Activated CD4-positive, alpha-beta T cell treated with anti-CD3 and anti-CD28 coated beads, Interleukin-2, amount 10 ng/mL, durations not matched to agents 7 days and 5 days (primary cell): ENCODE results near the gene VWF. TPM values are rescaled to one million over a fixed set of nuclear protein-coding genes. Genes with fewer than 3 reads are reported as not detected.

Source experiments
- CTCF ChIA-PET: fragments of 350-600 bp; sonication (Branson Sonifier 250); formaldehyde crosslinking; loops from one replicate; lab custom pipeline; 2021; ENCODE audit warnings: antibody characterized with exemption; lab: Charles Lee
- POLR2A ChIA-PET: fragments of 350-600 bp; sonication (Branson Sonifier 250); formaldehyde crosslinking; loops from one replicate; lab custom pipeline; 2021; ENCODE audit warnings: antibody characterized with exemption; lab: Charles Lee
- DNase-seq: peaks from one replicate; pipeline ENCODE4 v3.0.0-alpha.2; 2020
- H3K27ac Mint-ChIP-seq: one replicate; pipeline ENCODE4 v1.8.0; 2021; ENCODE audit warnings: mild to moderate bottlenecking, moderate library complexity, mixed read lengths
- H3K27me3 Mint-ChIP-seq: one replicate; pipeline ENCODE4 v1.8.0; 2021; ENCODE audit warnings: mixed read lengths
- H3K36me3 Mint-ChIP-seq: one replicate; pipeline ENCODE4 v1.8.0; 2021; ENCODE audit warnings: low read depth, mixed read lengths
- H3K4me1 Mint-ChIP-seq: one replicate; pipeline ENCODE4 v1.8.0; 2021; ENCODE audit warnings: mixed read lengths
- H3K4me3 Mint-ChIP-seq: one replicate; pipeline ENCODE4 v1.8.0; 2021; ENCODE audit warnings: mild to moderate bottlenecking, moderate library complexity, mixed read lengths
- H3K9me3 Mint-ChIP-seq: one replicate; pipeline ENCODE4 v1.8.0; 2021; ENCODE audit warnings: mixed read lengths
- total RNA-seq, 2 experiments: library from RNA; stranded (reverse); gene quantifications; one replicate each; pipeline ENCODE4 v1.2.3, GENCODE V29; 2021

The VWF gene
- total RNA-seq, 2 experiments from 2014 or later = not detected

DNA sequence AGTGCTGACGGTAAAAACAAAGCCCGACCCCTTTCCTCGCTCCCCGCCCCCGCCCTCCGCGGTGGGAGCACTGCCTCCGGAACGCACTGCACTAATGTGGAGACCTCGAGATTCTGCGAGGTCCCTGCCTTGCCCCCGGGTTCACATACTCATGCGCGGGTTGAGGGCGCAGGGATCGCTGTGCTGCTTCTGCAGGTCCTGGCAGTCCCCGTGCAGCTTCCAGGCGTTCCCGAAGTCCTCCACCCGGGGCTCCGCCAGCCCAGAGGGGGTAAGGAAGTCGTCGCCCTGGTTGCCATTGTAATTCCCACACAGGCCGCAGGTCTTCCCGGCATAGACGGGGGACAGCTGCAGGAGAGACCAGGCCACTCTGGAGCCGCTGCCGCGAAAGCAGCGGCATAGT lies 66.8 kb downstream of the VWF start:
- Mint-ChIP-seq H3K27me3 (peaks cover 22% of the 10 kb centered on the region), H3K4me3 (no peak overlapping the region), H3K27ac (no peak overlapping the region), H3K9me3 (no peaks in the 10 kb centered on the region), H3K36me3 (no peaks in the 10 kb centered on the region), H3K4me1 (no peaks in the 10 kb centered on the region)
- DNase-seq = no peak
- ChIA-PET CTCF (interaction anchor here (0.6 to 1.5 kb wide), 4 partner anchors 138 to 227 kb away, joined by 3 to 4 read pairs (median 3); no protein-coding TSS in a partner anchor), POLR2A (no interaction called here)

DNA sequence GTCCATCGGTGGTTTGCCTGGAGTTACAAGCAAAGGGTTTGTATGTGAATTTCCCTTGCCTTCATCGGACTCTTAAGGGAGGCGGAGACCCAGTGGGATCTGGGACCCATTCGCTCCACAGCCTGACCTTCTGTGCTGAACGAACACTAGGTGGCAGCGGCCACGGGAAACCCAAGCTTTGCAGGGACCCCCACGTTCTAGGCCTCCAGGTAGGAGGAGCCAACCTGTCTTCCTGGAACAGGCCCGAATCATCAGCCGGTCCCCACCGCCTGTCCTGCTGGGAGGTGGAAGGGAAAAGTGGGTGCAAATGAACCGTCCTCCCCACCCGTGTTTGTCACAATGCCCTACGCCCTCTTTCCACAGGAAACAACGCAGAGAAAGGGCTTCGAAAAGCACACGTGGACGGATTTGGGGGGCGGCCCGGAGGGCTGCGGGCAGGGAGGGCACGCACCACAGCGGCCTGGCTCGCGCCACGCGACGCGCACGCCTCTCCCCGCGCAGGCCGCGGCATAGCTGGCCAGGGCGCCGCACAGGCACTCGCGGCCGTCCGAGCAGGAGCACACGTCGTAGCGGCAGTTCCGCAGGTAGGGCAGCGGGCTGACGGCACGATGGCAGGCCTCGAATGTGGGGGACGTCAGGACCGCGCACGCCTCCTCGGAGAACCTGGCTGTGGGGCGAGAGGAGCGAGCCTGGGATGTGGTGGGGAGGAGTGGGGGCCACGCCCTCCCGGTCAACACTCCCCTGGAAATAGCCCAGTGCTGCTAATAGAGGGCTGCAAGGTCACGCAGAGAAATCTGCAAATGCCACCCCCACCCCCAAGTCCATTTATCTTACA lies 67.8 kb downstream of the VWF start:
- ChIA-PET POLR2A (no interaction called here), CTCF (interaction anchor here (0.6 to 1.5 kb wide), 4 partner anchors 9 to 274 kb away, joined by 3 to 4 read pairs (median 3); no protein-coding TSS in a partner anchor)
- Mint-ChIP-seq H3K9me3 (no peaks in the 10 kb centered on the region), H3K4me3 (no peak overlapping the region), H3K27me3 (peaks cover 22% of the 10 kb centered on the region), H3K4me1 (no peaks in the 10 kb centered on the region), H3K36me3 (no peaks in the 10 kb centered on the region), H3K27ac (no peak overlapping the region)
- no peak for DNase-seq

- Mint-ChIP-seq H3K4me1 (no peaks in the 10 kb centered on the region), H3K36me3 (no peaks in the 10 kb centered on the region), H3K4me3 (no peak overlapping the region), H3K27me3 (peaks cover 19% of the 10 kb centered on the region), H3K9me3 (no peaks in the 10 kb centered on the region), H3K27ac (no peak overlapping the region)
- DNase-seq = no peak
- ChIA-PET CTCF (interaction anchor here (2.2 kb wide), 1 partner anchor 65 kb away, joined by 8 read pairs; no protein-coding TSS in a partner anchor), POLR2A (no interaction called here)
These were observed 70.9 kb downstream of the VWF start for GRCh38 chr12:6053541-6053940.

GRCh38 chr12:6052940-6053329 lies 71.5 kb downstream of the VWF start:
- no peaks in the 10 kb centered on the region for H3K9me3 Mint-ChIP-seq
- no peak overlapping the region for H3K27ac Mint-ChIP-seq
- POLR2A ChIA-PET = no interaction called here
- H3K27me3 Mint-ChIP-seq = peaks cover 17% of the 10 kb centered on the region
- no peak overlapping the region for H3K4me3 Mint-ChIP-seq
- H3K36me3 Mint-ChIP-seq = no peaks in the 10 kb centered on the region
- no peak for DNase-seq
- CTCF ChIA-PET = interaction anchor here (2.2 kb wide), 1 partner anchor 64 kb away, joined by 8 read pairs; no protein-coding TSS in a partner anchor
- no peaks in the 10 kb centered on the region for H3K4me1 Mint-ChIP-seq

- POLR2A ChIA-PET = no interaction called here
- Mint-ChIP-seq H3K4me1 (no peaks in the 10 kb centered on the region), H3K4me3 (no peak overlapping the region), H3K9me3 (no peaks in the 10 kb centered on the region), H3K36me3 (no peaks in the 10 kb centered on the region), H3K27ac (no peak overlapping the region), H3K27me3 (peaks cover 17% of the 10 kb centered on the region)
- DNase-seq = no peak
- CTCF ChIA-PET = interaction anchor here (2.2 kb wide), 1 partner anchor 63 kb away, joined by 8 read pairs; no protein-coding TSS in a partner anchor
These were observed 72.1 kb downstream of the VWF start for GRCh38 chr12:6052206-6052939.

GRCh38 chr12:6049992-6050391 lies 74.5 kb downstream of the VWF start:
- H3K36me3 Mint-ChIP-seq = no peaks in the 10 kb centered on the region
- no peaks in the 10 kb centered on the region for H3K4me1 Mint-ChIP-seq
- H3K9me3 Mint-ChIP-seq = no peaks in the 10 kb centered on the region
- POLR2A ChIA-PET = no interaction called here
- H3K27me3 Mint-ChIP-seq = peaks cover 3% of the 10 kb centered on the region
- H3K27ac Mint-ChIP-seq = no peak overlapping the region
- CTCF ChIA-PET = no interaction called here
- DNase-seq = no peak
- no peak overlapping the region for H3K4me3 Mint-ChIP-seq

DNA sequence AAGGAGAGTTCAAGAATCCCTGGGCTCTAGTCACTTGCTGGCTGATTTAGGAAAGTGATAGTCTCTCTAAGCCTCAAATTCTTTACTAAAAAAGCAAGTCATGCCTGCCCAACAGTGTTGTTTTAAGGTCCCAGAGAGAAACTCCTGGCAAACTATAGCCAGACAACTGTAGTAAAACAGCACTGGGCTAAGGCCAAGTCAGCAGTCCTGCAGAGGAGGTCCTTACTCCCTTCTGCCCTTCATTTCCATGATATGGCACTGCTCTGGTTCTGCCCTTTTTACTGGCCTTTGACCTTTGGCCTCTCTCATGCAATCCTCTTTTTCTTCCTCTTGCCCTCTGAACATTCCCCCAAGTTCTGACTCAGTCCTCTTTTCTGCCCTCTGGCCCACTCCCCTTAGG lies 74.9 kb downstream of the VWF start:
- no peaks in the 10 kb centered on the region for H3K9me3 Mint-ChIP-seq
- POLR2A ChIA-PET = no interaction called here
- no peaks in the 10 kb centered on the region for H3K36me3 Mint-ChIP-seq
- no peak overlapping the region for H3K4me3 Mint-ChIP-seq
- no peak for DNase-seq
- CTCF ChIA-PET = no interaction called here
- H3K27ac Mint-ChIP-seq = no peak overlapping the region
- H3K27me3 Mint-ChIP-seq = no peaks in the 10 kb centered on the region
- H3K4me1 Mint-ChIP-seq = no peaks in the 10 kb centered on the region

DNA sequence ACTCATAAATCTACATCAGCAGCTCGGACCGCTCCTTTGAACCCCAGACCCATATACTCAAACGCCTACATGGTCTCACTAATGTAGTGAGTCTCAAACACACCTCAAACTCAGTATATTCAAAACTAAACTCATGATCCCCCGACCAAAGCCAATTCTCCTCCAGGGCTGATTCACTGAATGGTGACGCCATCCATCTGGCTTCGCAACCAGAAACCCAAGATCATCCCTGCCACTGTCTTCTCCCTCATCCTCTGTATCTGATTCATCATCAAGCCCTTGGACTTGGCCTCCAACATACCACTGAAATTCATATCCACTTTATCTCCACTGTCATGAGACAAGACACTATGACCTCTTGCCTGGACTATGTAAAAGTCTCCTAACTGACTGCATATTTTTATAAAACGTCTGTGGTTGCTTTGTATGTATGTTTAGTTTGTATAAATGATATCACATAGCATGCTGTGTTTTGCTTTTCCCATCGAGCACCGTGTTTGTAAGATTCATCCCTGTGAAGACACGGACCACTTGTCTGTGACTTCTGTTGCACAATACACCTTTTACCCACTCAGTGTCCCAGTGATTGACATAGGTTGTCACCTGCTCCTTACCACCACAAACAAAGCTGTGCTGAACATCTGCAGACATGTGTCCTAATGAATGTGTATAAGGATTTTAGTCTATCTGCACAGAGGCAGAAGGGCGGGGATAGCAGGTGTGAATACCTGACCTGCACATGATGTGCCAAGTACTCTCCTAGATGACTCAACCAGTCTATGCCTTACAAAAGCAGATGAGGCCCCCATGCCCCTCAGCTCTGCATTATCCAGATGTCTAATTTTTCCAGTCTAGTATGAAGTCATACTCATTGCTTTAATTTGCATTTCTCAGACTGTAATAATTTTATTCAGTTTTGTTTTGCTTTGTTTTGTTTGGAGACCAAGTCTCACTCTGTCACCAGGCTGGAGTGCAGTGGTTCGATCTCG lies 76.9 kb downstream of the VWF start:
- no peak for DNase-seq
- Mint-ChIP-seq H3K27me3 (no peaks in the 10 kb centered on the region), H3K4me1 (no peaks in the 10 kb centered on the region), H3K9me3 (no peaks in the 10 kb centered on the region), H3K27ac (no peak overlapping the region), H3K4me3 (no peak overlapping the region), H3K36me3 (no peaks in the 10 kb centered on the region)
- ChIA-PET CTCF (interaction anchor here (1.1 kb wide), 1 partner anchor 59 kb away, joined by 4 read pairs; no protein-coding TSS in a partner anchor), POLR2A (no interaction called here)

- no peak for DNase-seq
- Mint-ChIP-seq H3K36me3 (no peaks in the 10 kb centered on the region), H3K27me3 (no peaks in the 10 kb centered on the region), H3K27ac (no peak overlapping the region), H3K4me3 (no peak overlapping the region), H3K4me1 (no peaks in the 10 kb centered on the region), H3K9me3 (no peaks in the 10 kb centered on the region)
- POLR2A ChIA-PET = no interaction called here
- CTCF ChIA-PET = interaction anchor here (1.1 kb wide), 1 partner anchor 58 kb away, joined by 4 read pairs; no protein-coding TSS in a partner anchor
These were observed 77.8 kb downstream of the VWF start for GRCh38 chr12:6046511-6047180.

- Mint-ChIP-seq H3K4me3 (no peak overlapping the region), H3K27ac (no peak overlapping the region), H3K4me1 (no peaks in the 10 kb centered on the region), H3K9me3 (no peaks in the 10 kb centered on the region), H3K27me3 (no peaks in the 10 kb centered on the region), H3K36me3 (no peaks in the 10 kb centered on the region)
- POLR2A ChIA-PET = no interaction called here
- CTCF ChIA-PET = no interaction called here
- no peak for DNase-seq
These were observed 79.0 kb downstream of the VWF start for GRCh38 chr12:6045438-6045837.

GRCh38 chr12:6044082-6044481 lies 80.4 kb downstream of the VWF start:
- H3K27ac Mint-ChIP-seq = no peak overlapping the region
- CTCF ChIA-PET = no interaction called here
- POLR2A ChIA-PET = no interaction called here
- no peak overlapping the region for H3K4me3 Mint-ChIP-seq
- no peak for DNase-seq
- H3K4me1 Mint-ChIP-seq = peaks cover 2% of the 10 kb centered on the region
- no peaks in the 10 kb centered on the region for H3K27me3 Mint-ChIP-seq
- no peaks in the 10 kb centered on the region for H3K9me3 Mint-ChIP-seq
- no peaks in the 10 kb centered on the region for H3K36me3 Mint-ChIP-seq

DNA sequence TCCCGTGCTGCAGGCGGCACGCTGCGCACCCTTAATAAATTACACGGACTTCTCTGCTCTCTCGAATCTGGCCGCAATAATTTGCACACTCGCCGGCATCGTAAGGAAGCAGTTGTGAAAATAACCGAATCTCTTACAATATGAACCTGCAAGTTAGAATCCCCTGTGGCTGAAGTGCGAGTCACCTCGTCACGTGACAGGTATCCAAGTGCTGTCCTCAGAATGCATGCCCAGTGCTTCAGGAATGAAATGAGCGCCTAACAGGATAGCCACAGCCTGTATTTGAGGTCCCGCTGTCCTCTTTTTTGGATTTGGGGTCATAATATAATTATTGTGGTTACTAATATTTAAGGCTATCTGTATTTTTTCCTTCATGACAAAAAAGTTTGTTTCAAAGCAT lies 82.0 kb downstream of the VWF start:
- DNase-seq = no peak
- ChIA-PET POLR2A (no interaction called here), CTCF (no interaction called here)
- Mint-ChIP-seq H3K4me1 (peaks cover 2% of the 10 kb centered on the region), H3K4me3 (no peak overlapping the region), H3K27me3 (no peaks in the 10 kb centered on the region), H3K36me3 (no peaks in the 10 kb centered on the region), H3K9me3 (no peaks in the 10 kb centered on the region), H3K27ac (no peak overlapping the region)
